Measurements from ENCODE around the gene PRELID2. TPM values are rescaled to one million over a fixed set of nuclear protein-coding genes. Genes with fewer than 3 reads are reported as not detected.
"Not testable (repeated sequence)": the region's sequence is repeated elsewhere in the genome, so short reads cannot be mapped to it uniquely, and the experiment has no call there.

The PRELID2 gene
- total RNA-seq (2014; rRNA removed; shearing (Covaris generic)), result 17.8 and 32.9 TPM in 2 replicates

DNA sequence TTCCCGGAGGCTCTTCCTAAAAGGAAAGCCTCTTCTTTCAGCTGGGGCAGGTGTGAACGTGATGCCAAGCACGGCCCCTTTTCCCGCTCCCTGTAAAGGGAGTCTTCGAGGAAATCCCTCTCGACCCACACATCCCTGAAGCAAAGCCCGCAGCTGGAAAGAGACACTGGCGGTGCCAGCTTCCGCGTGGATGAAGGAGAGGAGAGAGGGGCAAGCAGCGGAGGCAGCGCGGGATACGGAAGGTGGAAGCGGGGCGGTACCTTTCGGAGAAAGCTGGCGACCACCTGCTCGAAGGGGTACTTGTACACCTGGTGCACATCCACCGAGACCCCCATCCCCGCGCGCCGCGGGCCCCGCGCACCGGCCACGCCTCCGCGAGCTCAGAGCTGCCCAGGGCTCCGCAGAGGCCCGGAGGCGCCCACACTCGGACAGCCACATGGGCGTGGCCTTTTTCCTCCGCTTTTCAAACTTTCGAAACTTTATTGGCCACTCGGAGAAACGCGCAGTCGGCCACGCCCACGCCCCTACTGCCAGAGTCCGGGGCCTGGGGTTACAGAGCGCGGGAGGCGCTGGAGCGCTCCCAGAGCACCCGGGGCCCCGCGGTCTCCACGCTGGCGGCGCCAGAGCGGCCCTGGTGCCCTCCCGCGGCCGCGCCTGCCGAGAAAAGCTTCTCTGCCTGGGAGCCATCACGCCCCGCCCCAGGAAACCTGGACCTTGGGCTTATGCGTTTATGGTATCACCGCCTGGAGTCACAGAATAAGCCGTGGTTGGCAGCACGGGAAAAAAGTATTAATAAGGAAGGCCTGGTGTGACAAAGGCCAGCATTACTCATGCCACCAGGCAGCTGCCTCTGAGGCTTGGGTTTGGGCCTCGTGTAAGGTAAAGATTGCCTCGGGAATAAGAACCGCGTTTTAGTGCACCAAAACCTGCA, at the start of gene PRELID2:
Gene PRELID2 (minus strand): TSS at position 426 of the 931 bp plus-strand sequence. CDS start 91 bp downstream, at position 335.
- DNase-seq (ENCODE audit: low spot score), result peak; percentile 43
- in situ Hi-C loops (cut with HindIII; ENCODE audit: low sequenced_read_pairs), result no loop called here

DNA sequence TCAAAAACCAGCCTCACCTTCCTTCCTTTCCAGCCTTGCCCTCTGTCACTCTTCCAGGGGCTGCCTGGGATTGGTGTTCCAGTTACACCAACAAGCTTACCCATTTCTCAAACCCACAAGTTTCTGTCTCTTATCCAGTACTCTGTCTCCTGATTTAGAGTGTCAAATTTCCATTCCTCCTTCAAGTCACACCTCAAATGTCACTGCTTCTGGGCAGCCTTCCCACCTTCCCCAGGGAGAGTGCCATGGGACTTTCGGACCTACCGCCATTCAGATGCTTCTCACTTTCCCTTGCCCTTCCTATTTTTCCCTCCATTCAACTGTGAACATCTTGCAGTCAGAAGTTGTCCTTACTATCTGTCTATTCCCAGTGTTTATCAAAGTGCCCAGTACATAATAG, 39.6 kb upstream of the PRELID2 start:
- no peak for DNase-seq (ENCODE audit: low spot score)
- in situ Hi-C loops (cut with HindIII; ENCODE audit: low sequenced_read_pairs), result no loop called here

DNA sequence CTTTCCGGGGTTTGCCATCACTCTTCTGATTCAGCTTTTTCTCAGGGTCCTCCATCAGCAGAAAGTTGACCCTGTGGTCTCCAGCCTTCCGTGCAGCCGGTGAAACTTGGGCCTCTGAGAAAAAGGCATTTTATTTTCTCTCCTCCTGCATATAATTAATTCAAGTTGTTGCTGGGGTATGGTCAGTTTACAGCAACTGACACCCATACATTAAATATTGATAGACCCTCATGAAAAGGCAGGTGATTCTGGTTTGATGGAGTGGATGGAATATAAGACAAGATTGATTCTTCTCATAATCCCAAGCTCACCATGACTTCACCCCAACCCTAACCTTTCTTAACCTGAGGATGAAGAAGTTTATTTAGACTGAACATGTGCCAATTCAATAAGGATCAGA, 37.8 kb upstream of the PRELID2 start, which contains the start of gene GRXCR2:
Gene GRXCR2 (minus strand): TSS at position 101 of the 400 bp plus-strand sequence. CDS start 46 bp downstream, at position 55.
- no peak for DNase-seq (ENCODE audit: low spot score)
- in situ Hi-C loops (cut with HindIII; ENCODE audit: low sequenced_read_pairs), result no loop called here

DNA sequence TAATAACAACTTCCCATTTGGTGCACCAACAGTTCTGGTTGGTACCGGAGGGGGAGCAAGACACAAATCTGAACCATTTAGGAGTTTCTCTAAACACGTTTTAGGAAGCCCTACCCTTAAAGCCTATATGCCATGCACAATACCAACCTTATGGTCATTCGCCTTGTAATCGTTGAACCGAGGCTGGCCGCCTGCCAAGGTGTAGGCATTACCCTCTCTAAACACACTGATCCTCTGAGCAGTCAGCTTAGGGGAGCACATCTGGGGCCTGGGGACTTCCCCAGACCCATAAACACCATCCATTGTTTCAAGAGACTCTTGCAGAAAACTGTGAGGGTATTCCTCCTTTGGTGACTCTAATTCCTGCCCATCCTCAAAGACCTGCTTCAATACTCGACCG, 37.3 kb upstream of the PRELID2 start:
- DNase-seq (ENCODE audit: low spot score), result no peak
- in situ Hi-C loops (cut with HindIII; ENCODE audit: low sequenced_read_pairs), result no loop called here

DNA sequence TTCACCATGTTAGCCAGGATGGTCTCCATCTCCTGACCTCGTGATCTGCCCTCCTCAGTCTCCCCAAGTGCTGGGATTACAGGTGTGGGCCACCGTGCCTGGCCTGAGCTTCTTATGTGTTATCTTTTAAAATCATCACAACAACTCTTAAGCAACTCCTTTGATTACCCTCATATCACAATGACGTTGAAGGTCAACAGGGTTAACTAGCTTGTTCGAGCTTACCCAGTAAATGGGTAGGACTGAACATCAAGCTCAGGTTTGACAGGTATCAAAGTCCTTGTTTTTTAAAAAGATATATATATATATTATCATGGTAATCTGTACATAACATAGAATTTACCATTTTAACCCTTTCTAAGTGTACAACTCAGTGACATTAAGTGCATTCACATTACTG, 34.6 kb upstream of the PRELID2 start:
- no peak for DNase-seq (ENCODE audit: low spot score)
- in situ Hi-C loops (cut with HindIII; ENCODE audit: low sequenced_read_pairs), result no loop called here

DNA sequence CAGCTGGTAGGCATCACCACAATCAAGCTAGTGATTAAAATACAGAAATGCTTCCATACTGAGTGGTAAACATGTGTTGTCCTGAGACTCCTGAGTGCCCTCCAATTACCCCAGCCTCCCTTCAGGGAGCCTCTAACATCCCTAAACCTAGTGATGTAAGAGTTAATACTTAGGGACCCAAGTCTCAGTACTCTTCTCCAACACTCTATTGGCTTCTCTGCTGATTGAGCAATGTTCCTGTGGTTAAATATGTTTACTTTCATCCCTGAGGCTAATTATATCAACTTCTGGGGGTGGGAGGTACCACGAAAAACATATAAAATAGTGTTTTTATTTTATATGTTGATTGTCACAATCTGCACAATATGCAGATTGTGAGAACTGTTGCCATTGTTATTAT, 32.7 kb upstream of the PRELID2 start:
- in situ Hi-C loops (cut with HindIII; ENCODE audit: low sequenced_read_pairs), result no loop called here

DNA sequence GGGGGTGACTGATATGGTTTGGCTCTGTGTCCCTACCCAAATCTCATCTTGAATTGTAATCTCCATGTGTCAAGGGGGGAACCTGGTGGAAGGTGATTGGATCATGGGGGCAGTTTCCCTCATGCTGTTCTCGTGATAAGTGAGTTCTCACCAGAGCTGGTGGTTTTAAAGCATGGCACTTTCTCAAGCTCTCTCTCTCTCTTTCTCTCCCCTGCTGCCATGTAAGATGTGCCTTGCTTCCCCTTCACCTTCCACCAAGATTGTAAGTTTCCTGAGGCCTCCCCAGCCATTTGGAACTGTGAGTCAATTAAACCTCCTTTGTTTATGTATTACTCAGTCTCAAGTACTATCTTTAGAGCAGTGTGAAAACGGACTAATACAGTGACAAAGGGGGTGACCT, 29.3 kb upstream of the PRELID2 start:
- DNase-seq (ENCODE audit: low spot score); in situ Hi-C loops (cut with HindIII; ENCODE audit: low sequenced_read_pairs): not testable (repeated sequence)

More for the DNA sequence above, 32.7 kb upstream of the PRELID2 start:
- no peak for DNase-seq (ENCODE audit: low spot score)

DNA sequence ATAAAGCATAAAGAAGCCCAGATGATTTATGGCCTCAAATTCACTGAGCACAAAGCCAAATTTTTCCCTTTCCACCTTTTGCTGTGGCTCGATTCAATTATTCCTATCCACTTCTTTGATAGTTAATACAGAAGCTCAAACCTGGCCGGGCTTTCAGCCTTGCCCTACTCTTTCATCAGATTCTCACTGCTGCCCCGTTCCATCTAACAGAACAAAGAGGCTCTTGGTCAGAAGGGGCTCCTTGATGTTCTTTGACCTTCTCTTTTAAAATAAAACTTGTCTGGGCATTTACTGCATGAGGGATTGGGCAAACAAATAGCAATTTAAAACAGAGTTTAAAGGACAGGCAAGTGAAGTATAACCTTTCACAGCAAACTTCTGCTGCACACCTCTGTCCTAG, 27.9 kb upstream of the PRELID2 start:
- in situ Hi-C loops (cut with HindIII; ENCODE audit: low sequenced_read_pairs), result no loop called here

DNA sequence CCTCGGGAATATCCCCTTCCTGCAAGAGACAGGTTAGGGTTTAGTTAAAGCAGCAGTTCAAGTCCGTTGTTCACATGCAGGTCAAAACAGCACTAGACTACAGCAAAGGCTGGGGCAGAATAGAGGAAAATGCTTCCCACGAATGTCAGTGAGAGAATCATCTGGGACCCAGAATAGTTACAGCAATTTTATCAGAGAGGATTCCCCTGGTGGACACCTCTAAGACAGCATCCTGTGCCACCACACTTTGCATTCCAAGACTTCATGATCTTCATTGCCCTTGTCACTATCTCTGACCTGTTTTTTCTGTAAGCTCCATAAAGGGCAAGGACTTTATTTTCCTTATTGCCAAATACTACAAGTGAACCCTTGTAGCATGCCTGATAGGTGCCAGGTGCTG, 24.8 kb upstream of the PRELID2 start:
- in situ Hi-C loops (cut with HindIII; ENCODE audit: low sequenced_read_pairs), result no loop called here
- no peak for DNase-seq (ENCODE audit: low spot score)

More for the DNA sequence above, 27.9 kb upstream of the PRELID2 start:
- DNase-seq (ENCODE audit: low spot score), result no peak

DNA sequence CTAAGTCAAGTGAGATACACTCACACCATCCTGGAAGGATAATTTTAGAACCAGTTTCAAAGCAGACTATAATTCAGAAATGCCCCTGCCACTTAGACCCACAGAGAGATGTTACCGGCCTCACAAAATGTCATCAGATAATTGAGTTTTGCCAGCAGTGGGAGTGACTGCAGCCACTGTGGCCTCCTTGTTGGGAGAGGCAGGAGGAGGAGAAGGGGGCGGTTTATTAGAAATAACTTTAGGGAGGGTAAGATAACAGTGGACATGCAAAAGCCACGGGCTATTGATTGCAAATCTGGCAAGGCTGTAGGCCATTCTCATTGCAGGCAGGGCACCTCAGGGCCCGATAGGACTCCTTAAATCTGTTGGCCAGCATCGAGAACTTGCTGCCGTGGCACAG, 24.3 kb upstream of the PRELID2 start:
- in situ Hi-C loops (cut with HindIII; ENCODE audit: low sequenced_read_pairs), result no loop called here
- no peak for DNase-seq (ENCODE audit: low spot score)

DNA sequence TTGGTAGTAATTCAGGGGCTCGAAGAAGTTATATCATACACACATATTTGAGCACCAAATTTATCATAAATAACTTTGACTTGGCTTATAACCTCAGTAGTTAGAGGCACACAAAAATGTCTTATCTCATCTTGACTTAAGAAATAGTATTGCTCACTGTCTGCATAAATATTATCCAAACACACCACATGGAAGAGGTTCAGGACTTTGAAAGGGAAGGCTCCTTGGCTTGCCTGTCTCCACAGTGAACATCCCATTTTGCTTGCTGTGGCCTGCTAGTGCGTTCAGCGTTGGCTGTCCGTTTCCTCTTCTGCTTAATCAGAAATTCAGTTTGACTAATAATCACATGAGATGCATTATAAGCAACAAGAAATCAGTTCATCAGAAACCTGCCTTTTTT, 23.8 kb upstream of the PRELID2 start:
- in situ Hi-C loops (cut with HindIII; ENCODE audit: low sequenced_read_pairs), result no loop called here

DNA sequence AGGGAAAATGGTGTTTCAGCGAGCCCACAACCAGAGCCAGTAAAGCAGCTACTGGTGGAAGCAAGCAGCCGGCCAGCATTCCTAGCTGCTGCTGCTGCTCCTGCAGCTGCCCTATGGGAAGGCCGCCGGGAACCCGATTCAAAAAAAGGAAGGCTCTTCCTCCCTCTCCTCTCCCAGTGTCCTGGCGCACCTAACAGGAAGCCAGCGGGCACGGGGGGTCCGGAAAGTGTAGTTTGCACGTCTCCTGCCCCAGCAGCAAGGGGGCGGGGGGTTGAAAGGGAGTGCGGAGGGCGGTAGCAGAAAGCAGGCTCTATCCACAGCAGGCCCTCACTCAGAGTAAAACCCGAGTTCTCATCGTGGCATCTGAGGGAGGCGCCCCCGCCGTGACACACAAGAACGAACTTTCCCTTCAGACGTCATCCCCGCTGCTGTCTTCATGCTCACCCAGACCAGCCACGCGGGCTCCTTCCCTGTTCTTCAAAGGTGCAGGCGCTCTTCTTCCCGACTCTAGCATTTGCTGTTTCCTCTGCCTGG, 21.2 kb upstream of the PRELID2 start:
- in situ Hi-C loops (cut with HindIII; ENCODE audit: low sequenced_read_pairs), result no loop called here
- no peak for DNase-seq (ENCODE audit: low spot score)

More for the DNA sequence above, 23.8 kb upstream of the PRELID2 start:
- no peak for DNase-seq (ENCODE audit: low spot score)

DNA sequence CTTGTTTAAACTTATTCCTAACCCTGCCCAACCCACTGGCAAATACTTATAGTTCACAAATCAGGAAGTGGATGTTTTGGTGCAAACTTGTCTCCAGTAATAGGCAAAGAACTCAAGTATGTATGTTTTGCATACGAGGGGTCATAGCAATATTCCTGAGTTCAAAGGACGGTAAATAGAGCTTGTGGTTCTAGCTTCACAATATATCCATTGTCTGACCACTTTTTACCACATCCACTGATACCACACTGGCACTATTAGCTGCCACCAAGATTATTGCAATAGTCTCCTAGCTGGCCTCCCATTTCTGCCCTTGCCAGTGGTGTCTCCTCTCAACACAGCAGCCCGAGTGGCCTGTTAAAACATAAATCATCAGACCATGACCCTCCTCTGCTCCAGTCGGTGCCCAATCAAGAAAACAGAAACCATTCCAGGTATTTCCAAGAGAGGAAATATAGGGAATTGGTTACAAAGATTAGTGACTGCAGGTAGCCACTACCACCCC, 20.7 kb upstream of the PRELID2 start:
- DNase-seq (ENCODE audit: low spot score), result no peak
- in situ Hi-C loops (cut with HindIII; ENCODE audit: low sequenced_read_pairs), result no loop called here

DNA sequence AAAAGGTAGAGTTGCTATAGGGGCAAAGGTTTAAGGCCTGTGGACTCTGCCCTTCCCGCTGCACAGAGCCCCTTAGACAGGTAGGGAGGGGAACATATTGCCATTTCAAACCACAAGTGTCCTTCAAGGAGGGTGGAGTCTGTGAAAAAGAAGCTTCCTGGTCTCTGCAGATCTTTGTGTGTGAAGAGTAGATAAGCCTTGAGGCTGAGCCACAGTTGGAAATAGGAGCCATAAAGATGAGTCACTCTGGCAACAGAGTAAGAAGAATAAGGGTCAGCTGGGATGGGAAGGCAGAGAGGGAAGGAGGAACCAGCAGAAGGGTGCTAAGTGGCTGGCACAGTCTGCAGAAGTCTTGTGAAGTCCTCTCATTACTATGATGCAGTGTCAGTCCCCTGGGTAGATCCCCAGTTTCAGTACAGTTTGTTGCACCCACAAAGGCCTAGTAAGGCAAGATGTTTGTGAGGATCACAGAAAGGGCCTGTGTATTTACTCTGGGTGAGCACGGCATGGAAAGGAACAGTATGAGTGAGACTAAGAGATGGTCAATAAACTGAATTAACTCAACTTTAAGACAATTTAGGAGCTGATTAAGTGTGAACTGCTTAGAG, 19.6 kb upstream of the PRELID2 start:
- in situ Hi-C loops (cut with HindIII; ENCODE audit: low sequenced_read_pairs), result no loop called here
- no peak for DNase-seq (ENCODE audit: low spot score)

DNA sequence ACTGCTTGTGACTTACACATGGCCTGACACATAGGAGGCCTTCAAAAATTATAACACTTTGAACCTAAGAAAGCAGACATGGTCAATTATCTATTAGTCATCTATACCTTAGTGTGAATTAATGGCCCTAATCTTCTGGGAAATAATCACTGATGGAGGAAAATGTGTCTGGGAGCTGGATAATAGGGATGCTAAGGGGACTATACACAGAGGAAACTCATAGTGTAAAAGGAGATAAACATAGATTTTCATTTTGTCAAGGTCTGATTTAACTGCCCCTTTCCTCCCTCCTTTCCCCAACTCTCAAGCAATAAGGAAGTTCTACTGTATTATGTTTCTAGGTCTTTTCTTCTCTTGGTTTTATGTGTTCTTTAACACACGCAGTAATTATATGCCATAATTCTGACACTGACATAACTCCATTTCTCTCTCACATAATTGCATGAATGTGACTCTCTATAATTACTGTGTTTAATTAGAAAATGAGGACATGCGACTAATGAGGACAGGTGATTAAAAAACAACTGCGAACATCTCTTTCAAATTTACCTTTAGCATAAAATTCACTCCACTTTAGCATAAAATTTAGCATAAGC, 18.7 kb upstream of the PRELID2 start:
- in situ Hi-C loops (cut with HindIII; ENCODE audit: low sequenced_read_pairs), result no loop called here
- no peak for DNase-seq (ENCODE audit: low spot score)

DNA sequence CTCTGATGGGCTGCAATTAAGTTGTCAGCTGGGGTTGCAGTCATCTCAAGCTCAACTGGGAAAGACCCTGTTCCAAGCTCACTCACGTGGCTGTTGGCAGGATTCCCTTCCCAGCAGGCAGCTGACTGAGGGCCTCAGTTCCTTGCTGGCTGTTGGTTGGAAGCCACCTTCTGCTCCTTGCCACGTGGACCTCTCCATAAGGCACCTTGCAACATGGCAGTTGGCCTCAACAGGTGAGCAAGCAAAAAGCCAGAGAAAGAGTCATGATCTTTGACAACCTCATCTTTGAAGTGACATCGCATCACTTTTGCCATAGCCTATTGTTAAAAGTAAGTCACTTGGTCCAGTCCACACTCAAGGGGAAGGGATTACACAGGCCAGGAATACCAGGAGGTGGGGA, 17.8 kb upstream of the PRELID2 start:
- DNase-seq (ENCODE audit: low spot score), result no peak
- in situ Hi-C loops (cut with HindIII; ENCODE audit: low sequenced_read_pairs), result no loop called here

DNA sequence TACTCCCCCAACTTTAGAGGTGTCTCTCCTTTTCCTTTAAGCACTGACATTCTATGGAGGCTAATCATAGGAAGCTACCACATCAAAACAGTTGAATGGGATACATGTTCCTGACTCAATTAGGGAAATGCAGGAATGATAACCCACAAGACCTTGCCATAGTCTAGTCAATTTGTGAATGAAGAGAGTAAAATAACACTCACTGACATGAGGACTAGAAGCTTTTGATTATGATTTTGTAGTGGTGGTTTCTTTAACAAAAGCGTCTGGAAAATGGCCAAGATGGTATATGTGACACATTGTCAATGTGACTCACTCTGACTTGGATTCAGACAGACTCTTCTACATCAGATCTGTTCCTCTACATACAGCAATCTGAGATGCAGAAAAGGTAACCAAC, 13.7 kb upstream of the PRELID2 start:
- in situ Hi-C loops (cut with HindIII; ENCODE audit: low sequenced_read_pairs), result no loop called here
- DNase-seq (ENCODE audit: low spot score), result no peak

DNA sequence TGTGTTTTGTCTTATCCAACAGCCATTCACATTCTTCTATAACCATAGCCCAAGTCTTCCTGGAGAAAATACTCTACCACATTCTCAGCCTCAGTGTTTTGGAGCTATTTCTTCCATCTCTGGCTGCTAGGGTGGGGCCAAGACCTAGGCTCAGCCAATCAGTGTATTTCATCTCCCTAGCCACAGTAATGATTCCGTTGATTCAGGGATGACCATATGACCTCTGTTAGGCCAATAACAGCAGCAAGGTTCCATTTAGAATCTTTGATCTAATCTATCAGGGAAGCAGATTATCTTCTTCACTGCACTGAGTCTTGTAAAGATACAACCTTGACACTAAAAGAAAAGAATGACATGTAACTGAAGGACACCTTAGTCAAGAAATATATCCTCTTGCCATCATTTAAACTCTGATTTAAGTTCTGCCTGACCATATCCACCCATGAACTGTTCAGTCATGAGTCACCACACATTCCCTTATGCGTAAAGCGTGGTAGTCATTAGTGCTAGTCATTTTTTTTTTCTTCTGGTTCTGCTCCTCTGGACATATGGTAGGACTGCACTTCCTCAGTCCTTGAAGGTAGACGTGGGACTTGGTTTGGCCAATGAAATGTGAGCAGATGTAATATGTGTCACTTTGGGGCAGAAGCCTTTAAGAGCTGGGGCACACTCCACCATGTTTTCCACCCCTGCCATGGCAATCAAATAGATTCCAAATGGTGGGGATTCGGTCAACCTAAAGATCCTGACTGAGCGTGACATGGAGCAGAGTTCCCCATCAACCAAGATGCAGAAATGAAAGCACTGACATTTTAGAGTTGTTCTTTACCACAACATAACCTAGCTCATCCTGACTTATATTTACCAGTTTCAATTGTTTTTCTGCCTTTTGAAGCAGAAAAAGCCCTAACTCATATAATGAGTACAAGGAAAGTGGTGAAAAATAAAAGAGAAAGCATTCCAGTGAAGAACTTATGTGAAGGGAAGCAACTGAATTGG, 12.7 kb upstream of the PRELID2 start:
- no peak for DNase-seq (ENCODE audit: low spot score)
- in situ Hi-C loops (cut with HindIII; ENCODE audit: low sequenced_read_pairs), result no loop called here

Measured in G401 (cell line).